ENCODE results near the gene KLK15.

DNA sequence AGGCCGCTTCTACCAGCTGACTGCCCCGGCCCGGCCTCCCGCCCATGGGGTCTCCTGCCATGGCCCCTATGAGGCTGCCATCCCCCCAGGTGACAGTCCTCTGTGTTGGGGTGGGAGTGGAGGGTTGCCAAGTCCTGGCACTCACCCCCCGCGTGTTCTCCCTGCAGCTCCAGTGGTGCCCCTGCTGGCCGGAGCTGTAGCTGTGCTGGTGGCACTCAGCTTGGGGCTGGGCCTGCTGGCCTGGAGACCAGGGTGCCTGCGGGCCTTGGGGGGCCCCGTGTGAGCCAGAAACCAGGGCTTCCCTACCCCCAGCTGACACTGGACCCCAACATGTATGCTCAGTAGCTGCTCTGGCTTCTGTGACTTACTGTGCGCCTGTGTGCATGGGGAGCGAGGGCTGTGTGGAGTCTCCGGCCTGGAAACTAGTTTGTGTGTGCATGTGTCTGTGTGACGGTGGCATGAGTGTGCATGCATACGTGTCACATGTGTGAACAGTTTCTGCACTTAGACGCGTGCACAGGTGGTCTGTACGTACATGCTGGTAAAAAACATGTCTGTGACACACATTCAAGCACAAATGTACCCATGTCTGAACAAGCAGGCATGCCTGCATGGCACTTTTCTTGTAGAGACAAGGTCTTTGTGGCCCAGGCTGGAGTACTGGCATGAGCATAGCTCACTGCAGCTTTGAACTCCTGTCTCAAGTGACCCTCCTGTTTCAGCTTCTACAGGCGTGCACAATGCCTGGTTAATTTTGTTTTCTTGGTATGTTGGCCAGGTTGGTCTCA is 38.3 kb downstream of the KLK15 start:
- TF ChIP-seq EP300 (IDR thresholded peaks at IDR 0.05) (no peak), POLR2A (IDR thresholded peaks at IDR 0.05; ENCODE audit: low read depth) (no peak)
- TF ChIP-seq, protein P1, sequence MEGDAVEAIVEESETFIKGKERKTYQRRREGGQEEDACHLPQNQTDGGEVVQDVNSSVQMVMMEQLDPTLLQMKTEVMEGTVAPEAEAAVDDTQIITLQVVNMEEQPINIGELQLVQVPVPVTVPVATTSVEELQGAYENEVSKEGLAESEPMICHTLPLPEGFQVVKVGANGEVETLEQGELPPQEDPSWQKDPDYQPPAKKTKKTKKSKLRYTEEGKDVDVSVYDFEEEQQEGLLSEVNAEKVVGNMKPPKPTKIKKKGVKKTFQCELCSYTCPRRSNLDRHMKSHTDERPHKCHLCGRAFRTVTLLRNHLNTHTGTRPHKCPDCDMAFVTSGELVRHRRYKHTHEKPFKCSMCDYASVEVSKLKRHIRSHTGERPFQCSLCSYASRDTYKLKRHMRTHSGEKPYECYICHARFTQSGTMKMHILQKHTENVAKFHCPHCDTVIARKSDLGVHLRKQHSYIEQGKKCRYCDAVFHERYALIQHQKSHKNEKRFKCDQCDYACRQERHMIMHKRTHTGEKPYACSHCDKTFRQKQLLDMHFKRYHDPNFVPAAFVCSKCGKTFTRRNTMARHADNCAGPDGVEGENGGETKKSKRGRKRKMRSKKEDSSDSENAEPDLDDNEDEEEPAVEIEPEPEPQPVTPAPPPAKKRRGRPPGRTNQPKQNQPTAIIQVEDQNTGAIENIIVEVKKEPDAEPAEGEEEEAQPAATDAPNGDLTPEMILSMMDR (IDR thresholded peaks at IDR 0.05), result no peak

All from esophagus muscularis mucosa (tissue), 4 donors.